SH-SY5Y (cell line): ENCODE measurements around the gene ARID3A.

ENCODE experiments used
- GATA2 ChIP-seq: IDR thresholded peaks from 2 replicates; pipeline ENCODE4 v1.6.1; 2011; ENCODE audit warnings: mild to moderate bottlenecking, low read depth, low read length
- GATA3 ChIP-seq: IDR thresholded peaks from 2 replicates; pipeline ENCODE4 v1.6.1; 2011; ENCODE audit warnings: low read depth, mild to moderate bottlenecking, low read length, moderate library complexity

The ARID3A gene

GRCh38 chr19:888581-889385 lies 37.1 kb upstream of the ARID3A start:
- no peak for TF ChIP-seq GATA2
- TF ChIP-seq GATA3: no peak

- TF ChIP-seq GATA2 (no peak), GATA3 (no peak)
Measured at GRCh38 chr19:889662-890295, 36.1 kb upstream of the ARID3A start.

GRCh38 chr19:890831-891230 lies 35.0 kb upstream of the ARID3A start:
- no peak for TF ChIP-seq GATA3
- no peak for TF ChIP-seq GATA2

GRCh38 chr19:892243-892893 lies 33.5 kb upstream of the ARID3A start:
- TF ChIP-seq GATA3: no peak
- TF ChIP-seq GATA2: no peak

- TF ChIP-seq GATA3: no peak
- no peak for TF ChIP-seq GATA2
Measured at GRCh38 chr19:892894-893689, 32.7 kb upstream of the ARID3A start, which contains the start of the genes MED16 and RNU6-9. MED16 (minus strand) TSS chr19:893187; CDS start chr19:891131, 2,056 bp downstream. RNU6-9 (plus strand) TSS chr19:893484.

- TF ChIP-seq GATA2 (no peak), GATA3 (no peak)
Measured at GRCh38 chr19:896434-896833, 29.4 kb upstream of the ARID3A start.

GRCh38 chr19:896999-897398 lies 28.8 kb upstream of the ARID3A start:
- TF ChIP-seq GATA3 (no peak), GATA2 (no peak)

GRCh38 chr19:897442-898039 lies 28.3 kb upstream of the ARID3A start:
- TF ChIP-seq GATA3 (no peak), GATA2 (no peak)

- no peak for TF ChIP-seq GATA3
- no peak for TF ChIP-seq GATA2
Measured at GRCh38 chr19:898663-899062, 27.2 kb upstream of the ARID3A start.

GRCh38 chr19:899336-900042 lies 26.3 kb upstream of the ARID3A start:
- TF ChIP-seq GATA3 (no peak), GATA2 (no peak)

GRCh38 chr19:900043-900301 lies 25.9 kb upstream of the ARID3A start:
- no peak for TF ChIP-seq GATA3
- TF ChIP-seq GATA2: no peak

GRCh38 chr19:900302-901111 lies 25.3 kb upstream of the ARID3A start:
- TF ChIP-seq GATA3 (no peak), GATA2 (no peak)
